Glutamatergic neuron (in vitro differentiated cells): Measurements from ENCODE around the gene DAGLB. TPM values are rescaled to one million over a fixed set of nuclear protein-coding genes. Genes with fewer than 3 reads are reported as not detected.

Experiments used
- DNase-seq: peaks from one replicate; pipeline ENCODE4 v3.0.0; 2022
- H3K27ac Mint-ChIP-seq: one replicate; pipeline ENCODE4 v1.8.0; 2020; ENCODE audit warnings: mild to moderate bottlenecking, mixed read lengths, inconsistent platforms; ENCODE audit not compliant: unreplicated experiment
- H3K27me3 Mint-ChIP-seq: one replicate; pipeline ENCODE4 v1.8.0; 2020; ENCODE audit warnings: mild to moderate bottlenecking, moderate library complexity, mixed read lengths, inconsistent platforms; ENCODE audit not compliant: unreplicated experiment
- H3K36me3 Mint-ChIP-seq: one replicate; pipeline ENCODE4 v1.8.0; 2020; ENCODE audit warnings: mild to moderate bottlenecking, mixed read lengths, inconsistent platforms; ENCODE audit not compliant: unreplicated experiment
- H3K4me1 Mint-ChIP-seq: one replicate; pipeline ENCODE4 v1.8.0; 2020; ENCODE audit warnings: mild to moderate bottlenecking, low read depth, mixed read lengths, inconsistent platforms; ENCODE audit not compliant: unreplicated experiment
- H3K4me3 Mint-ChIP-seq: one replicate; pipeline ENCODE4 v1.8.0; 2020; ENCODE audit warnings: mild to moderate bottlenecking, mixed read lengths, inconsistent platforms; ENCODE audit not compliant: unreplicated experiment
- H3K9me3 Mint-ChIP-seq: one replicate; pipeline ENCODE4 v1.8.0; 2020; ENCODE audit warnings: mild to moderate bottlenecking, moderate library complexity, mixed read lengths, inconsistent platforms; ENCODE audit not compliant: unreplicated experiment
- CTCF ChIP-seq: fragments of 200-600 bp; sonication (generic); IDR thresholded peaks from one replicate; pipeline ENCODE4 v1.5.0; 2021; ENCODE audit not compliant: partially characterized antibody, unreplicated experiment
- total RNA-seq: library from RNA; stranded (reverse); fragmentation: NEBNext Ultra II Directional; extraction: Animal tissue kit (Norgen Biotek cat#: 25700); gene quantifications from one replicate; pipeline ENCODE4 v1.2.1, GENCODE V29; 2021; ENCODE audit not compliant: unreplicated experiment

The DAGLB gene
- total RNA-seq, 1 donor from 2014 or later: 63.2 TPM

DNA sequence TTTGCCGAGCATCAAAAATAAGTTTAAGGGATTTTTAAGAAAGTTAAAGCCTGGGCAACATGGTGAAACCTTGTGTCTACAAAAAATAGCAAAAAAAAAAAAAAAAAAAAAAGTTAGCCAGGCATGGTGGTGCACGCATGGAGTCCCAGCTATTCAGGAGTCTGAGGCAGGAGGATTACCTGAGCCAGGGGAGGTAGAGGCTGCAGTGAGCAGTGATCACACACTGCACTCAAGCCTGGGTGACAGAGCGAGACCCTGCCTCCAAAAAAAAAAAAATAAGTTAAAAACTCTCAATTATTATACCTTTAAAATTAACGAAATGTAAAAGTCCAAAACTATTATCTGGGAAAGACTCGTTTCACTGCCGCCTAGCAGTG lies 35.0 kb upstream of the DAGLB start:
- no peaks in the 10 kb centered on the region for H3K36me3 Mint-ChIP-seq
- peaks cover 5% of the 10 kb centered on the region for H3K4me1 Mint-ChIP-seq
- H3K27me3 Mint-ChIP-seq: peaks cover 7% of the 10 kb centered on the region
- DNase-seq: no peak
- TF ChIP-seq CTCF: no peak
- no peak overlapping the region for H3K27ac Mint-ChIP-seq
- no peaks in the 10 kb centered on the region for H3K9me3 Mint-ChIP-seq
- H3K4me3 Mint-ChIP-seq: peak overlapping the region; percentile 91

DNA sequence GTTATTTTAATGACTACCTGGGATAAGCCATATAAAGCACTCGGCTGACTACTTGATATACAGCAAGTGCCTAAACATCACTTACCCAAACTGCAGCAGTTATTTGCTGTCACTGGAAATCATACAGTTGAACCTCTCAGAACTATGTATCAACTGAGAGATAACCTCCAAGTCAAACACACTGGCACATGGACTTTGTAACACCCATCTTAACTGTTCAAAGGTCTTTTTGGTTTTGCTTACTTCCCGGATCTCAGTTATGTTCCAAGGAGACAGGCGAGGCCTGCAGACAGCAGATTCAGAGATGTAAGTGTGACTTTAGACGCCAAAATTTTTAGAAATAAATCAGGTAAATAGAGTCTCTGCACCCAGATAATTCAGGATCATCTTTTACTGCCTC lies 34.6 kb upstream of the DAGLB start:
- Mint-ChIP-seq H3K27ac (no peak overlapping the region), H3K4me1 (peaks cover 9% of the 10 kb centered on the region), H3K9me3 (no peaks in the 10 kb centered on the region), H3K36me3 (no peaks in the 10 kb centered on the region), H3K4me3 (peak overlapping the region; percentile 91), H3K27me3 (peaks cover 7% of the 10 kb centered on the region)
- no peak for TF ChIP-seq CTCF
- no peak for DNase-seq

DNA sequence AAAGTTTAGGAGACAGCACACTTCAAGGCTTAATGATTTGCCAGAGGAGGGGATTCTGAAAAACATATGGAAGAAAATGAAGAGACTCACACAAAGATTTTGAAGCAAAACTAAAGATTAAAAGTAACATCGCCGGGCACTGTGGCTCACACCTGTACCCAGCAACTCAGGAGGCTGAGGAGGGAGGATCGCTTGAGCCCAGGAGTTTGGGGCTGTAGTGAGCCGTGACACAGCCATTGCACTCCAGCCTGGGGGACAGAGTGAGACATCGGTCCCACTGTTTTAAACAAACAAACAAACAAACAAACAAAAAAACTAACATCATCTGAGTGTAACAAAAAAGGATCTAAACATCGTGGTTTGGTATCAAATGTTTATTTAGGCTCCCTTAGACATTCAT lies 33.7 kb upstream of the DAGLB start:
- no peaks in the 10 kb centered on the region for H3K9me3 Mint-ChIP-seq
- H3K27ac Mint-ChIP-seq: no peak overlapping the region
- no peak for DNase-seq
- peaks cover 15% of the 10 kb centered on the region for H3K4me1 Mint-ChIP-seq
- no peaks in the 10 kb centered on the region for H3K36me3 Mint-ChIP-seq
- TF ChIP-seq CTCF: no peak
- H3K27me3 Mint-ChIP-seq: peaks cover 7% of the 10 kb centered on the region
- H3K4me3 Mint-ChIP-seq: no peak overlapping the region

DNA sequence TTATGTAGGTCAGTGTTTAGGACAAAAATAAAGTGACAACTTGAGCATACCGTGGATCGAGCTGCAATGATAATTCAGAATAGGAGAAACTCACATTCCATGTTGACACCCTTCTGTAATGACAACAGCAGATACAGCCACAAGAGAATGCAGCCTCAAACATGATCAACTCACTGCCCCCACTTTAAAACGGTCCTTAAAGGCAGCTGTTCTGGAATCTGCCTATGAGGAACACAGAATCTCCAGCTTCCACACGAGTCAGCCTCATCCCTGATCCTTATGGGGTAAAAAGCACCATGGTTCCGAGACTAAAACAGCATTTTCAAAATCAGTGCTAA lies 32.5 kb upstream of the DAGLB start:
- no peak for TF ChIP-seq CTCF
- DNase-seq: no peak
- Mint-ChIP-seq H3K36me3 (no peaks in the 10 kb centered on the region), H3K9me3 (no peaks in the 10 kb centered on the region), H3K4me3 (no peak overlapping the region), H3K4me1 (peaks cover 18% of the 10 kb centered on the region), H3K27me3 (peaks cover 9% of the 10 kb centered on the region), H3K27ac (no peak overlapping the region)

DNA sequence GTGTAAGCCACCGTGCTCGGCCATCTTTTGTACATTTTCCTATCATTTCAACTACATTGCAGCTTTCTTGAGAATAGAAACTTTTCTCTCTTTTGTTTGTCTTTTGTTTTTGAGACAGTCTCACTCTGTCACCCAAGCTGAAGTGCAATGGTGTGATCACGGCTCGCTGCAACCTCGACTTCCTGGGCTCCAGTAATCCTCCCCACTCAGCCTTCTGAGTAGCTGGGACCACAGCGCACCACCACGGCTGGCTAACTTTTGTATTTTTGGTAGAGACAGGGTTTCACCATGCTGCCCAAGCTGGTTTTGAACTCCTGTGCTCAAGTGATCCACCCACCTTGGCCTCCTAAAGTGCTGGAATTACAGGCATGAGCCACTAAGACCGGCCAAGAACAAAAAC lies 31.3 kb upstream of the DAGLB start:
- Mint-ChIP-seq H3K9me3 (no peaks in the 10 kb centered on the region), H3K27ac (no peak overlapping the region), H3K27me3 (peaks cover 6% of the 10 kb centered on the region), H3K4me3 (no peak overlapping the region), H3K4me1 (peaks cover 17% of the 10 kb centered on the region), H3K36me3 (no peaks in the 10 kb centered on the region)
- TF ChIP-seq CTCF: no peak
- DNase-seq: no peak
